Esophagus squamous epithelium (tissue), 5 donors: Measurements from ENCODE around the gene PLXDC2. TPM values are rescaled to one million over a fixed set of nuclear protein-coding genes. Genes with fewer than 3 reads are reported as not detected.

ENCODE experiments used
- DNase-seq: peaks from one replicate; lab custom pipeline; 2025; lab: John Stamatoyannopoulos, UW
- H3K27ac ChIP-seq, 4 donors: fragments of 200-600 bp; sonication (generic); one replicate each; pipeline ENCODE4 v1.5.1; 2016 to 2019; ENCODE audit warnings: mild to moderate bottlenecking in 1 of 4
- H3K27me3 ChIP-seq, 4 donors: fragments of 200-600 bp; sonication (generic); 1 replicate in 3 of 4; 2 replicates in 1 of 4; pipeline versions ENCODE4 v1.5.1 to v1.6.0; 2017 to 2021; ENCODE audit warnings: antibody characterized with exemption in 1 of 4
- H3K36me3 ChIP-seq, 3 donors: fragments of 200-600 bp; sonication (generic); one replicate each; pipeline ENCODE4 v1.5.1; 2016 to 2019
- H3K4me1 ChIP-seq, 3 donors: fragments of 200-600 bp; sonication (generic); one replicate each; pipeline ENCODE4 v1.5.1; 2017 to 2019
- H3K4me3 ChIP-seq, 4 donors: fragments of 200-600 bp; sonication (generic); 1 replicate in 3 of 4; 2 replicates in 1 of 4; pipeline ENCODE4 v1.5.1; 2016 to 2019; ENCODE audit warnings: mild to moderate bottlenecking in 2 of 4, moderate library complexity in 1 of 4
- H3K9me3 ChIP-seq, 3 donors: fragments of 200-600 bp; sonication (generic); one replicate each; pipeline ENCODE4 v1.5.1; 2016 to 2019
- POLR2A ChIP-seq, 4 donors: fragments of 450-650 bp; IDR thresholded peaks; one replicate each; pipeline ENCODE4 v1.6.1; 2017; ENCODE audit warnings: antibody characterized with exemption in 4 of 4, mild to moderate bottlenecking in 4 of 4, moderate library complexity in 3 of 4
- WGBS, 2 donors: methylation state at CpG; one replicate each; pipeline ENCODE4 v1.1.5; 2018; 5-methylcytosine and 5-hydroxymethylcytosine counted together
- intact Hi-C: fragments of 100-400 bp; cut with DNase I; formaldehyde crosslinking; loops from one replicate; pipeline ENCODE4 v1.15.0; 2022
- total RNA-seq, 4 donors: library from RNA; depleted of rRNA; stranded (reverse); fragments of >200 nt; gene quantifications; one replicate each; pipeline ENCODE4 v1.1.0, GENCODE V29; 2016
- TF ChIP-seq, protein P1 (sequence below), 6 experiments: fragments of 450-650 bp in 4 of 6; fragments of 200-600 bp in 2 of 6; sonication (generic) in 2 of 6; IDR thresholded peaks; one replicate each; pipeline ENCODE4 v1.5.1; 2016 to 2019; ENCODE audit warnings: antibody characterized with exemption in 6 of 6, mild to moderate bottlenecking in 4 of 6, moderate library complexity in 4 of 6
- donor health status: DM: yes; HTN: yes; CAD: no.

The PLXDC2 gene
- total RNA-seq, 4 donors from 2014 or later = 22.4 to 50.4 (median 36.9) TPM

GRCh38 chr10:20013991-20014750, 197.9 kb downstream of the PLXDC2 start:
- no peaks in the 10 kb centered on the region for H3K27me3 ChIP-seq
- no peaks in the 10 kb centered on the region for H3K36me3 ChIP-seq
- no peak overlapping the region for H3K4me3 ChIP-seq
- 88 to 89% methylated on average over 1 to 2 of the region's 2 CpGs for WGBS, 2 donors
- TF ChIP-seq, protein P1, sequence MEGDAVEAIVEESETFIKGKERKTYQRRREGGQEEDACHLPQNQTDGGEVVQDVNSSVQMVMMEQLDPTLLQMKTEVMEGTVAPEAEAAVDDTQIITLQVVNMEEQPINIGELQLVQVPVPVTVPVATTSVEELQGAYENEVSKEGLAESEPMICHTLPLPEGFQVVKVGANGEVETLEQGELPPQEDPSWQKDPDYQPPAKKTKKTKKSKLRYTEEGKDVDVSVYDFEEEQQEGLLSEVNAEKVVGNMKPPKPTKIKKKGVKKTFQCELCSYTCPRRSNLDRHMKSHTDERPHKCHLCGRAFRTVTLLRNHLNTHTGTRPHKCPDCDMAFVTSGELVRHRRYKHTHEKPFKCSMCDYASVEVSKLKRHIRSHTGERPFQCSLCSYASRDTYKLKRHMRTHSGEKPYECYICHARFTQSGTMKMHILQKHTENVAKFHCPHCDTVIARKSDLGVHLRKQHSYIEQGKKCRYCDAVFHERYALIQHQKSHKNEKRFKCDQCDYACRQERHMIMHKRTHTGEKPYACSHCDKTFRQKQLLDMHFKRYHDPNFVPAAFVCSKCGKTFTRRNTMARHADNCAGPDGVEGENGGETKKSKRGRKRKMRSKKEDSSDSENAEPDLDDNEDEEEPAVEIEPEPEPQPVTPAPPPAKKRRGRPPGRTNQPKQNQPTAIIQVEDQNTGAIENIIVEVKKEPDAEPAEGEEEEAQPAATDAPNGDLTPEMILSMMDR (IDR thresholded peaks at IDR 0.05) = no peak
- no peak for TF ChIP-seq POLR2A (IDR thresholded peaks at IDR 0.05)
- H3K4me1 ChIP-seq = no peaks in the 10 kb centered on the region
- intact Hi-C loops = no loop called here
- H3K9me3 ChIP-seq = no peaks in the 10 kb centered on the region
- no peak for DNase-seq
- H3K27ac ChIP-seq = no peak overlapping the region

GRCh38 chr10:20017961-20018360, 201.7 kb downstream of the PLXDC2 start:
- H3K4me3 ChIP-seq = no peak overlapping the region
- TF ChIP-seq POLR2A (IDR thresholded peaks at IDR 0.05) = no peak
- TF ChIP-seq, protein P1 (IDR thresholded peaks at IDR 0.05) = no peak

GRCh38 chr10:20020677-20021076, 204.4 kb downstream of the PLXDC2 start:
- H3K4me1 ChIP-seq = no peaks in the 10 kb centered on the region
- no peaks in the 10 kb centered on the region for H3K9me3 ChIP-seq
- WGBS, 2 donors = 43 to 79% methylated on average over 1 of the region's 1 CpG
- no peak overlapping the region for H3K27ac ChIP-seq
- H3K36me3 ChIP-seq = no peaks in the 10 kb centered on the region
- no peaks in the 10 kb centered on the region for H3K27me3 ChIP-seq
- DNase-seq = no peak
- TF ChIP-seq POLR2A (IDR thresholded peaks at IDR 0.05) = no peak
- TF ChIP-seq, protein P1 (IDR thresholded peaks at IDR 0.05) = no peak
- no peak overlapping the region for H3K4me3 ChIP-seq
- intact Hi-C loops = no loop called here

More at GRCh38 chr10:20017961-20018360, 201.7 kb downstream of the PLXDC2 start:
- intact Hi-C loops = no loop called here
- Histone ChIP-seq H3K27me3 (no peaks in the 10 kb centered on the region), H3K9me3 (no peaks in the 10 kb centered on the region), H3K27ac (no peak overlapping the region), H3K36me3 (no peaks in the 10 kb centered on the region), H3K4me1 (no peaks in the 10 kb centered on the region)
- WGBS, 2 donors = 88 to 100% methylated on average over 2 of the region's 2 CpGs
- no peak for DNase-seq

DNA sequence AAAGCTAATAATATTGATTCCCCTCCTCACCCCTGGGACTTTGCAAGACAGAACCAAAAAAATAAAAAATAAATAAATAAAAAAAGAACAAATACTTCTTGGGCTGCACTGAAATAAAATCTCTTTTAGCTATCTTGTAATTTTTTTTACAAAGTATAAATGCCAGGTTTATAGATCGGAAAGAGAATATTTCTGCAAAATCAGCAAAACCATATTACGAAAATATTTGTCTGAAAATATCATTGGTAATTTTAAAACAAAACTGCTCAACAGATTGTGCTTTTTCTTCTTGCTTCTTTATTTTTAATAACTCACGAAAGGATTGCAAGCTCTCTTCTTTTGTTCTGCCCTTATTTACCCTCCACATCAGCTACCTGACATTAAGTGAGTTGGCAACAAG, 213.3 kb downstream of the PLXDC2 start:
- H3K27me3 ChIP-seq = no peaks in the 10 kb centered on the region
- intact Hi-C loops = no loop called here
- no peak for DNase-seq
- no peak overlapping the region for H3K27ac ChIP-seq
- TF ChIP-seq POLR2A (IDR thresholded peaks at IDR 0.05) = no peak
- TF ChIP-seq, protein P1 (IDR thresholded peaks at IDR 0.05) = no peak
- no peak overlapping the region for H3K4me3 ChIP-seq
- H3K36me3 ChIP-seq = no peaks in the 10 kb centered on the region
- no peaks in the 10 kb centered on the region for H3K9me3 ChIP-seq
- peaks cover 0 to 5% (median 0%) of the 10 kb centered on the region in 3 donors for H3K4me1 ChIP-seq
- WGBS, 2 donors = 83 to 84% methylated on average over 3 of the region's 3 CpGs

DNA sequence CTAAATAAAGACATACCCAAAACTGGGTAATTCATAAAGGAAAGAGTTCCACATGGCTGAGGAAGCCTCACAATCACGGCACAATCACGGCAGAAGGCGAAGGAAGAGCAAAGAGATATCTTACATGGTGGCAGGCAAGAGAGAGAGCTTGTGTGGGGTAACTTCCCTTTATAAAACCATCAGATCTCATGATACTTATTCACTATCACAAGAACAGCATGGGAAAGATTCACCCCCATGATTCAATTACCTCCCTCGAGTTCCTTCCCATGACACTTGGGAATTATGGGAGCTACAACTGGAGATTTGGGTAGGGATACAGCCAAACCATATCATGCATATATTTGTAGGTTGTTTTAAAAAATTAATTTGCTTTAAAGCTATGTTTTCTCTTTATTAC, 217.2 kb downstream of the PLXDC2 start:
- Histone ChIP-seq H3K36me3 (no peaks in the 10 kb centered on the region), H3K4me3 (no peak overlapping the region), H3K27me3 (no peaks in the 10 kb centered on the region), H3K9me3 (no peaks in the 10 kb centered on the region), H3K4me1 (no peaks in the 10 kb centered on the region), H3K27ac (no peak overlapping the region)
- 87 to 93% methylated on average over 4 of the region's 4 CpGs for WGBS, 2 donors
- DNase-seq = no peak
- no peak for TF ChIP-seq POLR2A (IDR thresholded peaks at IDR 0.05)
- TF ChIP-seq, protein P1 (IDR thresholded peaks at IDR 0.05) = no peak
- intact Hi-C loops = no loop called here
